GM12875 (cell line): ENCODE data around the gene CCL20.

ENCODE experiments used
- H3K4me3 ChIP-seq: one replicate; pipeline ENCODE4 v1.5.1; 2011; ENCODE audit warnings: low read depth, low read length, control low read depth
- TF ChIP-seq, protein P1 (sequence below): IDR thresholded peaks from 2 replicates; pipeline ENCODE4 v1.5.1; 2011; ENCODE audit warnings: low read depth, mild to moderate bottlenecking, control low read depth, inconsistent platforms, low read length, moderate library complexity, borderline replicate concordance; ENCODE audit not compliant: insufficient read depth

CCL20 gene

GRCh38 chr2:227822416-227823003, 8.9 kb downstream of the CCL20 start:
- H3K4me3 ChIP-seq: no peak overlapping the region
- TF ChIP-seq, protein P1, sequence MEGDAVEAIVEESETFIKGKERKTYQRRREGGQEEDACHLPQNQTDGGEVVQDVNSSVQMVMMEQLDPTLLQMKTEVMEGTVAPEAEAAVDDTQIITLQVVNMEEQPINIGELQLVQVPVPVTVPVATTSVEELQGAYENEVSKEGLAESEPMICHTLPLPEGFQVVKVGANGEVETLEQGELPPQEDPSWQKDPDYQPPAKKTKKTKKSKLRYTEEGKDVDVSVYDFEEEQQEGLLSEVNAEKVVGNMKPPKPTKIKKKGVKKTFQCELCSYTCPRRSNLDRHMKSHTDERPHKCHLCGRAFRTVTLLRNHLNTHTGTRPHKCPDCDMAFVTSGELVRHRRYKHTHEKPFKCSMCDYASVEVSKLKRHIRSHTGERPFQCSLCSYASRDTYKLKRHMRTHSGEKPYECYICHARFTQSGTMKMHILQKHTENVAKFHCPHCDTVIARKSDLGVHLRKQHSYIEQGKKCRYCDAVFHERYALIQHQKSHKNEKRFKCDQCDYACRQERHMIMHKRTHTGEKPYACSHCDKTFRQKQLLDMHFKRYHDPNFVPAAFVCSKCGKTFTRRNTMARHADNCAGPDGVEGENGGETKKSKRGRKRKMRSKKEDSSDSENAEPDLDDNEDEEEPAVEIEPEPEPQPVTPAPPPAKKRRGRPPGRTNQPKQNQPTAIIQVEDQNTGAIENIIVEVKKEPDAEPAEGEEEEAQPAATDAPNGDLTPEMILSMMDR: no peak

DNA sequence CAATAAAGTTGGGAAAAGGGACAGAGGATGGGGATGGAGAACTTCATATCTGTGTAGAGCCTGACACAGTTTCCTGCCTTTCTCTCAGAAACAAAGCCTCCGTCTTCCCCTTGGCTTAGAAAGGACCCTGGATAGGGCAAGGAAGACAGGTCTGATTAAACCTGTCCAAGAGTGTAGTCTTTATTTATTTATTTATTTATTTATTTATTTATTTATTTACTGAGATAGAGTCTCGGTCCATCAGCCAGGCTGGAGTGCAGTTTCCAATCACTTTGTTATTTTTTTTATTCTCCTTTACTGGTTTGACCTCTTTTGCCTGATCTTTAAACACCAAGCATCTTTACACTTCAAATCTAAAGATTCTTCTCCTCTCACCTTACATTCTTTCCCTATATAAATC, 10.3 kb downstream of the CCL20 start:
- TF ChIP-seq, protein P1: no peak
- no peak overlapping the region for H3K4me3 ChIP-seq

DNA sequence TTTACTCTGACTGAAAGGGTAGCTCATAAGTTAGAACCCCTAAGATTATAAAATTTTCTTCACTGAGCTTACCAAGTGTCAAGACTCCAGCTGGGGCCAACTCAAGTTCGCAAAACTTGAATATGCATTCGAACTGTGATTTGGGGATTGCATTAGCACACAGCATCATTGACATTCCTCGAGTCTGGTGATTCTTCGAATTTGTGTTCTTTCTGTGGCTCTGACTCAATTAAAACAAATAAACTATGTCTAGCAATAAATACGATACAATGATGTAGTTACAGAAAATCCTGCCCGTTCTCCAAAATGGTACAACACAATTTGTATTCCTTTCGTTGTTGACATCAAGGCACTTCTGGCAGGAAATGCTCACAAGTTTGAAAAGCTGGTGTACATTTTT, 11.1 kb downstream of the CCL20 start:
- TF ChIP-seq, protein P1: no peak
- H3K4me3 ChIP-seq: no peak overlapping the region

DNA sequence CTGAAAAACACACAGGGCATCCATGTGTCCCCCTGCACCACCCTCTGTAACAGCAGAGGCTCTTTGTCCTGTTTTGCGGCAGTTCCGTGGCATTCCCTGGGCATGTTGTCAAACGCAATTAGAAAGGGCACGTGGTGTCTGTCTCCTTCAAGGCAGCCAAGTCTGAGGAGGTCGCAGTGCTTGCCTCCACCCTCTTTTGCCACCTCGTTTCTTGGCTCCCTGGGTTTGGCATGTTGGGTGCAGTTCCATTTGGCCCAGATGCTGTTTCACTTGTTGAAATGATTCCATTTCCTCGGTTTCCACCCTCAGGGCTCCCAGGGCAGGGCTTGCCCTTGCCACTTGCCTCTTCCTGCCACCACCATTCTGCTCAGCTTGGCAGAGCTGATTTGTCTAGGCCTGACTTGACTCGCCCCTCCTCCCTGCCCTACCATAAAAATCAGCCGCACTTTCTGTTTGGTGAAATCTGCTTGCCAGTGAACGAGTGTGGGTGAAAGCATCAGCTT, 12.4 kb downstream of the CCL20 start:
- H3K4me3 ChIP-seq: no peak overlapping the region
- TF ChIP-seq, protein P1: no peak

DNA sequence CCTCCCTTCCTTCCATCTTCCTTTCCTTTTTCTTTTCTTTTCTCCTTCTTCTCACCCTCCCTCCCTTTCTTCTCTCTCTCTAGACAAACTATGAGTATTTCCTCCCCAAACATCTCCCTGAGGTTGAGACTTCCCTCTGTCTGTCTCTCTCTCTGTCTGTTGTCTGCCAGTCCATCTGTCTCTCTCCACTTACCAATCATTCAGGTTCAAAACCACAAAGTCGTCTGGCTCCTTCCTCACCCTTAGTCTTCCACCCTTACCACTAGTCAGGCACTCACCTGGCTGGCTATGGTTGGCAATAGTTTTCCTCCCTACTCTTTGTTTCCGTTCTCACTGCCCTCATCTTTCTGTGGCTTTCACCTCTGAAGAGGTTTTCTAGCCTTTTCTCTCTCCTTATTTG, 12.9 kb downstream of the CCL20 start:
- TF ChIP-seq, protein P1: no peak
- no peak overlapping the region for H3K4me3 ChIP-seq

DNA sequence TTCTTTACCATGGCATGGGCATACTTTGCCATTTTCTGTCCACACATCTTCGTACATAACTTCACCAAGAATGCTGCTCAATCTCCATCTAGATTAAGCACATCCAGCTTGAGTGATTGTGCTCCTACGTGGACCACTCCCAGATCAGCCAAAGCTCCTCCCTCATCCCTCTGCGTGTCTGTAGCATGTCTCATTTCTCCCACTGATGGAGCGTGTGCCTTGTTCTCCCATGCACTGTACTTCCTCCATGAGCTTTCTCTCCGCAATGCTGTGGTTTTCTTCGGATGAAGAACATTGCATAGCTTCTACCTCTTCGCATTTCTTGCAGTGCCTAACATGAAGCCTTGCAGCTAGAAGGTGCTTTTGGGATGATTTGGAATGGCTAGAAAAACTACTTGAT, 13.5 kb downstream of the CCL20 start:
- no peak overlapping the region for H3K4me3 ChIP-seq
- TF ChIP-seq, protein P1: no peak

GRCh38 chr2:227828477-227828912, 14.9 kb downstream of the CCL20 start:
- TF ChIP-seq, protein P1: no peak
- H3K4me3 ChIP-seq: no peak overlapping the region
